ENCODE data around the gene MSI1. TPM values are rescaled to one million over a fixed set of nuclear protein-coding genes. Genes with fewer than 3 reads are reported as not detected.

The MSI1 gene
- total RNA-seq, 6 experiments from 2014 or later = 0.06 to 1.6 TPM; not detected in 4

- Histone ChIP-seq H3K27ac (no peak overlapping the region), H3K36me3 (no peaks in the 10 kb centered on the region), H3K27me3 (peaks cover 0 to 4% of the 10 kb centered on the region in 2 donors), H3K4me1 (peaks cover 0 to 16% (median 0%) of the 10 kb centered on the region in 4 donors), H3K4me3 (no peak overlapping the region), H3K9me3 (no peaks in the 10 kb centered on the region)
- WGBS (ENCODE audit: insufficient coverage, low coverage, low lambda C conversion rate, missing lambda C conversion rate) = 39% methylated on average over 7 of the region's 10 CpGs
- intact Hi-C loops (cut with DNase I) = loop anchor here in 1 of 2 donors (10.0 kb wide), 1 partner anchor 57 kb away; no protein-coding TSS in a partner anchor
- ATAC-seq (no peak), DNase-seq (no peak)
- TF ChIP-seq, protein P1, sequence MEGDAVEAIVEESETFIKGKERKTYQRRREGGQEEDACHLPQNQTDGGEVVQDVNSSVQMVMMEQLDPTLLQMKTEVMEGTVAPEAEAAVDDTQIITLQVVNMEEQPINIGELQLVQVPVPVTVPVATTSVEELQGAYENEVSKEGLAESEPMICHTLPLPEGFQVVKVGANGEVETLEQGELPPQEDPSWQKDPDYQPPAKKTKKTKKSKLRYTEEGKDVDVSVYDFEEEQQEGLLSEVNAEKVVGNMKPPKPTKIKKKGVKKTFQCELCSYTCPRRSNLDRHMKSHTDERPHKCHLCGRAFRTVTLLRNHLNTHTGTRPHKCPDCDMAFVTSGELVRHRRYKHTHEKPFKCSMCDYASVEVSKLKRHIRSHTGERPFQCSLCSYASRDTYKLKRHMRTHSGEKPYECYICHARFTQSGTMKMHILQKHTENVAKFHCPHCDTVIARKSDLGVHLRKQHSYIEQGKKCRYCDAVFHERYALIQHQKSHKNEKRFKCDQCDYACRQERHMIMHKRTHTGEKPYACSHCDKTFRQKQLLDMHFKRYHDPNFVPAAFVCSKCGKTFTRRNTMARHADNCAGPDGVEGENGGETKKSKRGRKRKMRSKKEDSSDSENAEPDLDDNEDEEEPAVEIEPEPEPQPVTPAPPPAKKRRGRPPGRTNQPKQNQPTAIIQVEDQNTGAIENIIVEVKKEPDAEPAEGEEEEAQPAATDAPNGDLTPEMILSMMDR (IDR thresholded peaks at IDR 0.05) = peak in 2 of 4 donors; percentile 17 to 21
- no peak for TF ChIP-seq POLR2A (IDR thresholded peaks at IDR 0.05)
Measured at GRCh38 chr12:120367233-120367923, 1.6 kb downstream of the MSI1 start.

- no peaks in the 10 kb centered on the region for H3K9me3 ChIP-seq
- H3K4me1 ChIP-seq = peaks cover 0 to 16% (median 0%) of the 10 kb centered on the region in 4 donors
- TF ChIP-seq POLR2A (IDR thresholded peaks at IDR 0.05) = no peak
- TF ChIP-seq, protein P1 (IDR thresholded peaks at IDR 0.05) = no peak
- H3K36me3 ChIP-seq = no peaks in the 10 kb centered on the region
- no peak overlapping the region for H3K27ac ChIP-seq
- ATAC-seq (no peak), DNase-seq (no peak)
- H3K27me3 ChIP-seq = peaks cover 0 to 4% of the 10 kb centered on the region in 2 donors
- intact Hi-C loops (cut with DNase I) = loop anchor here in 1 of 2 donors (10.0 kb wide), 1 partner anchor 58 kb away; no protein-coding TSS in a partner anchor
- 73% methylated on average over 6 of the region's 7 CpGs for WGBS (ENCODE audit: insufficient coverage, low coverage, low lambda C conversion rate, missing lambda C conversion rate)
- no peak overlapping the region for H3K4me3 ChIP-seq
Measured at GRCh38 chr12:120366845-120367232, 2.1 kb downstream of the MSI1 start.

GRCh38 chr12:120366341-120366705, 2.6 kb downstream of the MSI1 start:
- Histone ChIP-seq H3K4me1 (peaks cover 0 to 16% (median 0%) of the 10 kb centered on the region in 4 donors), H3K9me3 (no peaks in the 10 kb centered on the region), H3K4me3 (no peak overlapping the region), H3K27me3 (peaks cover 0 to 4% of the 10 kb centered on the region in 2 donors), H3K36me3 (no peaks in the 10 kb centered on the region), H3K27ac (no peak overlapping the region)
- DNase-seq (no peak), ATAC-seq (peak in 1 of 4 donors; percentile 21)
- WGBS (ENCODE audit: insufficient coverage, low coverage, low lambda C conversion rate, missing lambda C conversion rate) = 89% methylated on average over 5 of the region's 7 CpGs
- intact Hi-C loops (cut with DNase I) = loop anchor here in 1 of 2 donors (10.0 kb wide), 1 partner anchor 58 kb away; no protein-coding TSS in a partner anchor
- TF ChIP-seq POLR2A (IDR thresholded peaks at IDR 0.05) = no peak
- TF ChIP-seq, protein P1 (IDR thresholded peaks at IDR 0.05) = no peak

- Histone ChIP-seq H3K4me3 (no peak overlapping the region), H3K9me3 (no peaks in the 10 kb centered on the region), H3K27ac (no peak overlapping the region), H3K27me3 (peaks cover 0 to 4% of the 10 kb centered on the region in 2 donors), H3K36me3 (no peaks in the 10 kb centered on the region), H3K4me1 (peaks cover 0 to 16% (median 0%) of the 10 kb centered on the region in 4 donors)
- intact Hi-C loops (cut with DNase I) = loop anchor here in 1 of 2 donors (10.0 kb wide), 1 partner anchor 59 kb away; no protein-coding TSS in a partner anchor
- WGBS (ENCODE audit: insufficient coverage, low coverage, low lambda C conversion rate, missing lambda C conversion rate) = 31% methylated on average over 8 of the region's 13 CpGs
- ATAC-seq (peak; percentile 52 to 86 (median 72)), DNase-seq (no peak)
- TF ChIP-seq POLR2A (IDR thresholded peaks at IDR 0.05) = no peak
- TF ChIP-seq, protein P1 (IDR thresholded peaks at IDR 0.05) = no peak
Measured at GRCh38 chr12:120365675-120366340, 3.2 kb downstream of the MSI1 start.

Measured in right lobe of liver (tissue), 6 donors.